ENCODE data around the gene FAF2.
"Not testable (repeated sequence)": the region's sequence is repeated elsewhere in the genome, so short reads cannot be mapped to it uniquely, and the experiment has no call there.

FAF2 gene

GRCh38 chr5:176486189-176486757, 38.1 kb downstream of the FAF2 start:
- peaks cover 7% of the 10 kb centered on the region for H3K4me1 ChIP-seq (ENCODE audit: control insufficient read depth, insufficient read depth, low read length, unreplicated experiment)
- no peak overlapping the region for H3K27ac ChIP-seq (ENCODE audit: low read depth, low read length)
- peaks cover 29% of the 10 kb centered on the region; the same call in 1 of the 2 replicates for H3K36me3 ChIP-seq (ENCODE audit: insufficient read depth, low read length)
- H3K79me2 ChIP-seq (ENCODE audit: control insufficient read depth, insufficient read depth, low read length, unreplicated experiment) = peaks cover 3% of the 10 kb centered on the region
- no peaks in the 10 kb centered on the region for H3K27me3 ChIP-seq (ENCODE audit: insufficient read depth, low read length)
- H2AFZ ChIP-seq (ENCODE audit: low read length, unreplicated experiment) = no peak overlapping the region
- H3K4me3 ChIP-seq (ENCODE audit: low read depth, low read length) = no peak overlapping the region

- H3K27me3 ChIP-seq (ENCODE audit: insufficient read depth, low read length); H3K79me2 ChIP-seq (ENCODE audit: control insufficient read depth, insufficient read depth, low read length, unreplicated experiment); H3K27ac ChIP-seq (ENCODE audit: low read depth, low read length); H3K4me1 ChIP-seq (ENCODE audit: control insufficient read depth, insufficient read depth, low read length, unreplicated experiment); H2AFZ ChIP-seq (ENCODE audit: low read length, unreplicated experiment); H3K4me3 ChIP-seq (ENCODE audit: low read depth, low read length): not testable (repeated sequence)
- H3K36me3 ChIP-seq (ENCODE audit: insufficient read depth, low read length) = peaks cover 37% of the 10 kb centered on the region; the same call in 1 of the 2 replicates
Observed at GRCh38 chr5:176487160-176487559, 39.0 kb downstream of the FAF2 start.

- Histone ChIP-seq H3K27me3 (ENCODE audit: insufficient read depth, low read length) (no peaks in the 10 kb centered on the region), H2AFZ (ENCODE audit: low read length, unreplicated experiment) (no peak overlapping the region), H3K27ac (ENCODE audit: low read depth, low read length) (no peak overlapping the region), H3K36me3 (ENCODE audit: insufficient read depth, low read length) (peaks cover 49% of the 10 kb centered on the region), H3K4me1 (ENCODE audit: control insufficient read depth, insufficient read depth, low read length, unreplicated experiment) (peaks cover 3% of the 10 kb centered on the region), H3K4me3 (ENCODE audit: low read depth, low read length) (no peak overlapping the region), H3K79me2 (ENCODE audit: control insufficient read depth, insufficient read depth, low read length, unreplicated experiment) (no peaks in the 10 kb centered on the region)
Observed at GRCh38 chr5:176489077-176489476, 40.9 kb downstream of the FAF2 start.

- Histone ChIP-seq H3K4me1 (ENCODE audit: control insufficient read depth, insufficient read depth, low read length, unreplicated experiment) (peaks cover 3% of the 10 kb centered on the region), H3K27ac (ENCODE audit: low read depth, low read length) (no peak overlapping the region), H3K27me3 (ENCODE audit: insufficient read depth, low read length) (no peaks in the 10 kb centered on the region), H3K4me3 (ENCODE audit: low read depth, low read length) (no peak overlapping the region), H3K36me3 (ENCODE audit: insufficient read depth, low read length) (peaks cover 54% of the 10 kb centered on the region), H2AFZ (ENCODE audit: low read length, unreplicated experiment) (no peak overlapping the region), H3K79me2 (ENCODE audit: control insufficient read depth, insufficient read depth, low read length, unreplicated experiment) (no peaks in the 10 kb centered on the region)
Observed at GRCh38 chr5:176490301-176490700, 42.1 kb downstream of the FAF2 start.

- H3K27me3 ChIP-seq (ENCODE audit: insufficient read depth, low read length) = no peaks in the 10 kb centered on the region
- H3K79me2 ChIP-seq (ENCODE audit: control insufficient read depth, insufficient read depth, low read length, unreplicated experiment) = no peaks in the 10 kb centered on the region
- H3K36me3 ChIP-seq (ENCODE audit: insufficient read depth, low read length) = peaks cover 52% of the 10 kb centered on the region
- H3K4me3 ChIP-seq (ENCODE audit: low read depth, low read length) = no peak overlapping the region
- no peak overlapping the region for H2AFZ ChIP-seq (ENCODE audit: low read length, unreplicated experiment)
- H3K27ac ChIP-seq (ENCODE audit: low read depth, low read length) = no peak overlapping the region
- H3K4me1 ChIP-seq (ENCODE audit: control insufficient read depth, insufficient read depth, low read length, unreplicated experiment) = peaks cover 3% of the 10 kb centered on the region
Observed at GRCh38 chr5:176491101-176491502, 42.9 kb downstream of the FAF2 start.

- peaks cover 49% of the 10 kb centered on the region for H3K36me3 ChIP-seq (ENCODE audit: insufficient read depth, low read length)
- H3K27me3 ChIP-seq (ENCODE audit: insufficient read depth, low read length) = no peaks in the 10 kb centered on the region
- no peak overlapping the region for H2AFZ ChIP-seq (ENCODE audit: low read length, unreplicated experiment)
- no peak overlapping the region for H3K4me3 ChIP-seq (ENCODE audit: low read depth, low read length)
- H3K27ac ChIP-seq (ENCODE audit: low read depth, low read length) = no peak overlapping the region
- peaks cover 3% of the 10 kb centered on the region for H3K4me1 ChIP-seq (ENCODE audit: control insufficient read depth, insufficient read depth, low read length, unreplicated experiment)
- no peaks in the 10 kb centered on the region for H3K79me2 ChIP-seq (ENCODE audit: control insufficient read depth, insufficient read depth, low read length, unreplicated experiment)
Observed at GRCh38 chr5:176491901-176492300, 43.7 kb downstream of the FAF2 start.

GRCh38 chr5:176492431-176492830, 44.2 kb downstream of the FAF2 start:
- Histone ChIP-seq H3K79me2 (ENCODE audit: control insufficient read depth, insufficient read depth, low read length, unreplicated experiment) (no peaks in the 10 kb centered on the region), H3K27me3 (ENCODE audit: insufficient read depth, low read length) (no peaks in the 10 kb centered on the region), H3K4me3 (ENCODE audit: low read depth, low read length) (no peak overlapping the region), H3K27ac (ENCODE audit: low read depth, low read length) (no peak overlapping the region), H2AFZ (ENCODE audit: low read length, unreplicated experiment) (no peak overlapping the region), H3K36me3 (ENCODE audit: insufficient read depth, low read length) (peaks cover 48% of the 10 kb centered on the region), H3K4me1 (ENCODE audit: control insufficient read depth, insufficient read depth, low read length, unreplicated experiment) (peaks cover 8% of the 10 kb centered on the region)

GRCh38 chr5:176497852-176498251, 49.7 kb downstream of the FAF2 start:
- Histone ChIP-seq H3K27me3 (ENCODE audit: insufficient read depth, low read length) (no peaks in the 10 kb centered on the region), H3K4me1 (ENCODE audit: control insufficient read depth, insufficient read depth, low read length, unreplicated experiment) (peaks cover 34% of the 10 kb centered on the region), H3K4me3 (ENCODE audit: low read depth, low read length) (no peak overlapping the region), H3K36me3 (ENCODE audit: insufficient read depth, low read length) (peaks cover 44% of the 10 kb centered on the region), H2AFZ (ENCODE audit: low read length, unreplicated experiment) (no peak overlapping the region), H3K79me2 (ENCODE audit: control insufficient read depth, insufficient read depth, low read length, unreplicated experiment) (peaks cover 4% of the 10 kb centered on the region), H3K27ac (ENCODE audit: low read depth, low read length) (peak overlapping the region; percentile 55)

GRCh38 chr5:176499273-176499672, 51.1 kb downstream of the FAF2 start:
- Histone ChIP-seq H2AFZ (ENCODE audit: low read length, unreplicated experiment) (no peak overlapping the region), H3K27ac (ENCODE audit: low read depth, low read length) (no peak overlapping the region), H3K4me3 (ENCODE audit: low read depth, low read length) (no peak overlapping the region), H3K4me1 (ENCODE audit: control insufficient read depth, insufficient read depth, low read length, unreplicated experiment) (peaks cover 34% of the 10 kb centered on the region), H3K36me3 (ENCODE audit: insufficient read depth, low read length) (peaks cover 32% of the 10 kb centered on the region), H3K79me2 (ENCODE audit: control insufficient read depth, insufficient read depth, low read length, unreplicated experiment) (peaks cover 4% of the 10 kb centered on the region), H3K27me3 (ENCODE audit: insufficient read depth, low read length) (no peaks in the 10 kb centered on the region)

GRCh38 chr5:176500511-176500910, 52.3 kb downstream of the FAF2 start:
- H3K4me3 ChIP-seq (ENCODE audit: low read depth, low read length) = no peak overlapping the region
- H3K36me3 ChIP-seq (ENCODE audit: insufficient read depth, low read length) = peaks cover 34% of the 10 kb centered on the region
- H3K27ac ChIP-seq (ENCODE audit: low read depth, low read length) = peak overlapping the region; percentile 50
- peaks cover 34% of the 10 kb centered on the region for H3K4me1 ChIP-seq (ENCODE audit: control insufficient read depth, insufficient read depth, low read length, unreplicated experiment)
- H3K79me2 ChIP-seq (ENCODE audit: control insufficient read depth, insufficient read depth, low read length, unreplicated experiment) = peaks cover 4% of the 10 kb centered on the region
- H2AFZ ChIP-seq (ENCODE audit: low read length, unreplicated experiment) = no peak overlapping the region
- no peaks in the 10 kb centered on the region for H3K27me3 ChIP-seq (ENCODE audit: insufficient read depth, low read length)

GRCh38 chr5:176501333-176501732, 53.1 kb downstream of the FAF2 start:
- H3K79me2 ChIP-seq (ENCODE audit: control insufficient read depth, insufficient read depth, low read length, unreplicated experiment) = peaks cover 4% of the 10 kb centered on the region
- peak overlapping the region; percentile 50 for H3K27ac ChIP-seq (ENCODE audit: low read depth, low read length)
- H3K4me1 ChIP-seq (ENCODE audit: control insufficient read depth, insufficient read depth, low read length, unreplicated experiment) = peaks cover 34% of the 10 kb centered on the region
- H3K4me3 ChIP-seq (ENCODE audit: low read depth, low read length) = no peak overlapping the region
- peaks cover 35% of the 10 kb centered on the region for H3K36me3 ChIP-seq (ENCODE audit: insufficient read depth, low read length)
- H2AFZ ChIP-seq (ENCODE audit: low read length, unreplicated experiment) = no peak overlapping the region
- H3K27me3 ChIP-seq (ENCODE audit: insufficient read depth, low read length) = no peaks in the 10 kb centered on the region
